Measurements from ENCODE around the gene CCDC86. TPM values are rescaled to one million over a fixed set of nuclear protein-coding genes. Genes with fewer than 3 reads are reported as not detected.
A peak's percentile ranks its signal among the peaks of the same experiment; 100 is the strongest.

CCDC86 gene
- total and polyA plus RNA-seq, 7 experiments from 2014 or later = 9.1 to 26.2 (median 12.4) TPM

DNA sequence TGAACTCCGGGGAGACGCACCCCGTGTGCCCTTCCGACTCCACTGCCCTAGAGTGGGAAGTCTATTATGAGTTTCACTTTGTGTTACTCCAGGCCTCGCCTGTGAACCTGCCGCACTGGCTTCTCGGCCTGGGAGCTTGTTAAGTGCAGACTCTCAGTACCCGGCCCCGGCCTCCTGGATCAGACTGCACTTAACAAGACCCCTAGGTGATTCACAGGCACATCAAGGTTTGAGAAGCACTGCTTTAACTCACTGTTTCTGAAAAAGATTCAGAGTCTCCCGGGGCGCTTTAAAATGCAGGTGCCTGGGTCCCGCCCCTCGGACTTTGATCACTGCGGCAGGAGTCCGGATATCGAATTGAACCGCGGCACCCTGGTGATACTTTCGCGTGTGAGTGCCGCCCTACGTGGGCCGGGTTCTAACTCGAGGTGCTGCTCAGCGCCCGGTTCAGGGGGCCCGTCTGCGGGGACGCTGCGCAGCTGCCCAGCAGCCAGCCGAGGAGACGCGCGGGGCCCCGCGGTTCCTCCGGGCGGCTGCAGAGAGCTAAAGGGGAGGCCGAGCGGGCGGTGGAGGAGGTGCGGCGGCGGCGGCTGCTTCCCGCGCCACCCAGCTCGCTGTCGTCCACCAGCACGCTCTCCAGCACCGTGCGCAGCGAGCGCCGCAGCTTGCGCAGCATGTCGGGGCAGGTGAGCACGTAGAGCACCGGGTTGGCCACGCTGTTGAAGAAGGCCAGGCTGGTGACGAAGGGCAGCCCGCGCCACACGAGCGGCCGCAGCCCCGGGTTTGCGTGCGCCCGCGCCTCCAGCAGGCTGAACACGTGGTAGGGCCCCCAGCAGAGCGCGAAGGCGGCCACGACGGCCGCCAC, 10.4 kb downstream of the CCDC86 start:
- H3K36me3 ChIP-seq (ENCODE audit: control insufficient read depth in 2 of 3, insufficient read depth in 3 of 3, low read length in 3 of 3) = peaks cover 6 to 55% (median 12%) of the 10 kb centered on the region in 3 experiments
- H3K9me3 Mint-ChIP-seq = no peaks in the 10 kb centered on the region
- no peak for DNase-seq
- no peak overlapping the region for H3K4me3 Mint-ChIP-seq
- peaks cover 0 to 2% (median 0%) of the 10 kb centered on the region in 5 donors for H3K27me3 Mint-ChIP-seq
- intact Hi-C loops (cut with micrococcal nuclease) = no loop called here
- H3K36me3 Mint-ChIP-seq = peaks cover 5 to 33% (median 18%) of the 10 kb centered on the region in 5 donors
- no peaks in the 10 kb centered on the region for H3K9me3 ChIP-seq (ENCODE audit: control insufficient read depth in 2 of 3, low read length in 3 of 3)
- no peaks in the 10 kb centered on the region for H3K27me3 ChIP-seq (ENCODE audit: control insufficient read depth in 2 of 2, insufficient read depth in 2 of 2, low read length in 2 of 2)
- H3K4me3 ChIP-seq (ENCODE audit: low read length) = no peak overlapping the region
- H3K4me1 Mint-ChIP-seq = peaks cover 0 to 7% (median 4%) of the 10 kb centered on the region in 7 donors
- H3K27ac ChIP-seq (ENCODE audit: low read depth, low read length) = no peak overlapping the region
- no peaks in the 10 kb centered on the region for H3K4me1 ChIP-seq (ENCODE audit: control insufficient read depth in 2 of 2, insufficient read depth in 2 of 2, low read length in 2 of 2)
- CTCF ChIA-PET = no interaction called here
- H3K27ac Mint-ChIP-seq = no peak overlapping the region
- POLR2A ChIA-PET = no interaction called here
- no peak for ATAC-seq

- peaks cover 0 to 2% (median 0%) of the 10 kb centered on the region in 5 donors for H3K27me3 Mint-ChIP-seq
- peaks cover 6 to 46% (median 12%) of the 10 kb centered on the region in 3 experiments for H3K36me3 ChIP-seq (ENCODE audit: control insufficient read depth in 2 of 3, insufficient read depth in 3 of 3, low read length in 3 of 3)
- no peak for DNase-seq
- intact Hi-C loops (cut with micrococcal nuclease) = no loop called here
- no peak for ATAC-seq
- H3K4me3 ChIP-seq (ENCODE audit: low read length) = no peak overlapping the region
- H3K9me3 ChIP-seq (ENCODE audit: control insufficient read depth in 2 of 3, low read length in 3 of 3) = no peaks in the 10 kb centered on the region
- peaks cover 5 to 33% (median 18%) of the 10 kb centered on the region in 5 donors for H3K36me3 Mint-ChIP-seq
- CTCF ChIA-PET = no interaction called here
- H3K27me3 ChIP-seq (ENCODE audit: control insufficient read depth in 2 of 2, insufficient read depth in 2 of 2, low read length in 2 of 2) = no peaks in the 10 kb centered on the region
- H3K4me1 ChIP-seq (ENCODE audit: control insufficient read depth in 2 of 2, insufficient read depth in 2 of 2, low read length in 2 of 2) = no peaks in the 10 kb centered on the region
- H3K27ac ChIP-seq (ENCODE audit: low read depth, low read length) = no peak overlapping the region
- POLR2A ChIA-PET = no interaction called here
- peak overlapping the region in 1 of 9 donors; percentile 38 for H3K27ac Mint-ChIP-seq
- no peak overlapping the region for H3K4me3 Mint-ChIP-seq
- peaks cover 1 to 11% (median 8%) of the 10 kb centered on the region in 7 donors for H3K4me1 Mint-ChIP-seq
- H3K9me3 Mint-ChIP-seq = no peaks in the 10 kb centered on the region
These were observed 11.4 kb downstream of the CCDC86 start for GRCh38 chr11:60852982-60853950.

DNA sequence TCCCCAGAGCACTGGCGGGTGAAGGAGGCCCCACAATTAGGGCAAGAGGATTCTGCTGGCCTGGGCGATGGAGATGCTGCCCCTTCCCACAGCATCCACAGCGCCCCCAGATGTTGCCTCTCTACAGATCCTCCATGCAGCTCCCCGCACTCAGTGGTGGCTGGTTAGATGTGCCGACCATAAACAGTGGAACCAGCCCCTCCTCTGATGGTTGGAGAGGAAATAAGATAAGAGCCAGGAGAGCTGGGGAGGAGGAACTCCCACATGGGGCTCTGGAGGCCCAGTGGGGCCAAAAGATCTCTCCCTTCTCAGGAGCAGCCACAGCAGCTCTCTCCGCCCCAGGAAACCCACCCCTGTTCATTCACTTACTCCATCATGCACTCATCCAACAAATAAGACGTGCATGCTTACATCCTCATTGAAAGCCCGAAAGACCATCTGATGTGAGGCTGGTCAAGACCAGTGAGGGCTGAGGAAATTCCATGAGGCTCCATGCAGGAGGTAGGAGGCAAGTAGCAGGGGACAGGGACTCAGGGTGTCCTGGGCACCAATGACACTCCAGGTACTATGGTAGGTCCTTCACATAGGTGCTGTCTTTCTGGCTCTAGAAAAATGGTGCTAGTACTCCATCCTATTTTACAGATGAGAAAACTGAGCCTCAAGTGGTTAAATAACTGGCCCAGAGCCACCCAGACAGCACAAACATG, 12.4 kb downstream of the CCDC86 start:
- H3K4me1 Mint-ChIP-seq = peaks cover 12 to 21% (median 18%) of the 10 kb centered on the region in 7 donors
- H3K27ac Mint-ChIP-seq = no peak overlapping the region
- H3K36me3 Mint-ChIP-seq = peaks cover 5 to 26% (median 18%) of the 10 kb centered on the region in 5 donors
- Histone ChIP-seq H3K4me3 (ENCODE audit: low read length) (no peak overlapping the region), H3K27me3 (ENCODE audit: control insufficient read depth in 2 of 2, insufficient read depth in 2 of 2, low read length in 2 of 2) (no peaks in the 10 kb centered on the region), H3K27ac (ENCODE audit: low read depth, low read length) (no peak overlapping the region), H3K9me3 (ENCODE audit: control insufficient read depth in 2 of 3, low read length in 3 of 3) (no peaks in the 10 kb centered on the region), H3K4me1 (ENCODE audit: control insufficient read depth in 2 of 2, insufficient read depth in 2 of 2, low read length in 2 of 2) (peaks cover 7% of the 10 kb centered on the region in 2 donors), H3K36me3 (ENCODE audit: control insufficient read depth in 2 of 3, insufficient read depth in 3 of 3, low read length in 3 of 3) (peaks cover 6 to 36% (median 11%) of the 10 kb centered on the region in 3 experiments)
- peaks cover 0 to 2% (median 0%) of the 10 kb centered on the region in 5 donors for H3K27me3 Mint-ChIP-seq
- H3K9me3 Mint-ChIP-seq = peaks cover 0 to 2% (median 0%) of the 10 kb centered on the region in 11 donors
- POLR2A ChIA-PET = no interaction called here
- CTCF ChIA-PET = no interaction called here
- no peak overlapping the region for H3K4me3 Mint-ChIP-seq
- DNase-seq = no peak
- intact Hi-C loops (cut with micrococcal nuclease) = no loop called here
- no peak for ATAC-seq

DNA sequence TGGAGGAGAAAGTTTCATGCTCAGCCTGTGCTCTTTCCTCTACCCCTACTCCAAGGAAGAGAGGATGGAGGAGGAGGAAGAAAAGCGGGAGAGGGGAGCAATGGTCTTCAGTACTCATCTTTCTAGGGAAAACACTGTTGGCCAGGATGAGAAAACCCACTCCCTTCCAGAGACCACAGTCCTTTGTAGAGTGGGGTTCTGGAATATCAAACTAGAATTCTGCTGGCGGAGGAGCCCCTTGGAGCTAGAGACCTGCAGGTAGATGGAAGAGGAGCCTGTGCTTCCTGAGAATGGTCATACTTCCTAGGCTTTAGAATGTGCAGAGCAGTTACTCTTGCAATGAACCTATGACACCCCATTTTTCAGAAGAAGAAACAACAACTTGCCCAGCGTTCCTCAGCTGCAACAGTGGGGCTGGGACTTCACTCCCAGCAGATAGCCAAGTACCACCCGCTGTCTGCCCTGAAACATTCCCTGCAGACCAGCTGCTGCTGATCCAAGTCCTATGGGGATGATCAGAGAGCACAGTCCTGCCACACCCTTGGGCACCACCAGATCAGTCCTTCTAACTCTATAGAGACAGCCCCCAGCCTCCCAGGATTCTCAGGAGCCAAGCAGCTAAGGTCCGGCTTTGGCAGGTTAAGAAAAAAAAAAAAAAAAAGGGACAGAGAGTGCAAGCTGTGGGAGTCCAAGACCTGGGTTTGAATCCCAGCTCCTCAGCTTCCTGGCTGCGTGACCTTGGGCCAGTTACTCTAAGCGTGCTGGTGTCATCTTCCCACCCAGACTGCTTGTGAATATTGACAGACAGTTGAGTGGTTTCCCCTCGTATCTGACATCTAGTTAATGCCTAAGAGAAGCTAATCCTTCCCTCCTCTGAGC, 13.2 kb downstream of the CCDC86 start:
- Histone ChIP-seq H3K9me3 (ENCODE audit: control insufficient read depth in 2 of 3, low read length in 3 of 3) (no peaks in the 10 kb centered on the region), H3K4me1 (ENCODE audit: control insufficient read depth in 2 of 2, insufficient read depth in 2 of 2, low read length in 2 of 2) (peaks cover 7% of the 10 kb centered on the region in 2 donors), H3K36me3 (ENCODE audit: control insufficient read depth in 2 of 3, insufficient read depth in 3 of 3, low read length in 3 of 3) (peaks cover 3 to 28% (median 6%) of the 10 kb centered on the region in 3 experiments), H3K4me3 (ENCODE audit: low read length) (no peak overlapping the region), H3K27ac (ENCODE audit: low read depth, low read length) (no peak overlapping the region), H3K27me3 (ENCODE audit: control insufficient read depth in 2 of 2, insufficient read depth in 2 of 2, low read length in 2 of 2) (no peaks in the 10 kb centered on the region)
- peaks cover 0 to 2% (median 0%) of the 10 kb centered on the region in 11 donors for H3K9me3 Mint-ChIP-seq
- peaks cover 0 to 2% (median 0%) of the 10 kb centered on the region in 5 donors for H3K27me3 Mint-ChIP-seq
- POLR2A ChIA-PET = no interaction called here
- peaks cover 13 to 22% (median 19%) of the 10 kb centered on the region in 7 donors for H3K4me1 Mint-ChIP-seq
- ATAC-seq (no peak), DNase-seq (no peak)
- H3K27ac Mint-ChIP-seq = peak overlapping the region in 2 of 9 donors; percentile 21 to 62
- CTCF ChIA-PET = interaction anchor here (1.4 kb wide), 1 partner anchor 44 kb away, joined by 5 read pairs; no protein-coding TSS in a partner anchor
- intact Hi-C loops (cut with micrococcal nuclease) = no loop called here
- H3K36me3 Mint-ChIP-seq = peaks cover 4 to 20% (median 18%) of the 10 kb centered on the region in 5 donors
- no peak overlapping the region for H3K4me3 Mint-ChIP-seq

DNA sequence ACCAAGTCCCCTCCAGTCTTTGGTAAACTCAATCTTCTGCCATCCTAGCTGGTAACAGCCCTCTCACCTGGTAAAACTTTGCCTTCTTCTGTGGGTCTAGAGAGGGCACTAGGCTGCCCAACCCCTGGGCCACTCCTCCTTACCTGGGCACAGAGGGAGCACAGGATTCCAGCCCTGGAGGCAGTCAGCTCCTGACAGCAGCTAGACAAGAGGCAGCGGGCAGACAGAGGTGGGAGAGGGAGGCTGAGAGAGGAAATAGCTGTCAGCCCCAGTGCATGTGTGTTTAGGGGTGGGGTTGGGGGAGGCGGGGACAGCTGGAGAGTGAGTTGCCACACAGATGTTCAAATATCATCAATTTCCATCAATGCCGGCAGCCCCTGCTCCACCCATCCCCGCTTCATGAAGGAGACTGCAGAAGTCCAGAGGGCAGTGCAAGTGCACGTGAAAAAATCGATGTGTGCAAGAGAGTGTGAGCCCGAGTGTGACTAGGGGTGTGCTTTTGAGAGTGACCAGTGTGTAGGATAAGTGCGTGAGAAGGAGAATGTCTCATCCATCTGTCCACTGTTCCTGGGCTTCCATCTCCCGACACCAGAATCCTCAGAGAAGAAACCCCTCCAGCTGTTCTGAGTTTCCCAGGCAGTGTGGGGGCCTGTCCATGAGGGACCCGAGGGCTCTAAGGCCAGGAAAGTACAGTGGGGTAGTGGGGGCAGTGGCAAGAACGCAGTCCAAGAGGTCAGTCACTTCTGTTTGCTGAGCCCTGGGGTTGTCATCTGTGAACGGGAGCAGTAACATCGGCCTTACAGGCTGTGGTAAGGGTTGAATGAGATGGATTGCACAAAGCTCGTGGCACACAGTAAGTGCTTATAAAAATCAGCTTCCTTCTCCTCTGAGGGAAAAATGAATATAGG, 14.1 kb downstream of the CCDC86 start, which contains the start of gene PTGDR2:
Gene PTGDR2, minus strand, starts transcription at position 225 of the 908 bp plus-strand sequence. CDS start 2,228 bp downstream, outside the sequence.
- no peak within 1 kb of the TSS for H3K4me3 Mint-ChIP-seq
- peaks cover under 1 to 15% (median 13%) of the 10 kb centered on the region in 5 donors for H3K36me3 Mint-ChIP-seq
- H3K36me3 ChIP-seq (ENCODE audit: control insufficient read depth in 2 of 3, insufficient read depth in 3 of 3, low read length in 3 of 3) = peaks cover 0 to 19% (median 6%) of the 10 kb centered on the region in 3 experiments
- intact Hi-C loops (cut with micrococcal nuclease) = no loop called here
- POLR2A ChIA-PET = no interaction called here
- H3K4me3 ChIP-seq (ENCODE audit: low read length) = no peak within 1 kb of the TSS
- peaks cover 7% of the 10 kb centered on the region in 2 donors for H3K4me1 ChIP-seq (ENCODE audit: control insufficient read depth in 2 of 2, insufficient read depth in 2 of 2, low read length in 2 of 2)
- peaks cover 0 to 2% (median 0%) of the 10 kb centered on the region in 5 donors for H3K27me3 Mint-ChIP-seq
- DNase-seq (no peak), ATAC-seq (peak; percentile 25)
- H3K4me1 Mint-ChIP-seq = peaks cover 13 to 22% (median 19%) of the 10 kb centered on the region in 7 donors
- CTCF ChIA-PET = interaction anchor here (1.4 kb wide), 1 partner anchor 44 kb away, joined by 5 read pairs; no protein-coding TSS in a partner anchor
- H3K9me3 ChIP-seq (ENCODE audit: control insufficient read depth in 2 of 3, low read length in 3 of 3) = no peaks in the 10 kb centered on the region
- H3K27ac Mint-ChIP-seq = peak within 1 kb of the TSS in 2 of 9 donors; percentile 21 to 62
- H3K27me3 ChIP-seq (ENCODE audit: control insufficient read depth in 2 of 2, insufficient read depth in 2 of 2, low read length in 2 of 2) = no peaks in the 10 kb centered on the region
- H3K27ac ChIP-seq (ENCODE audit: low read depth, low read length) = no peak within 1 kb of the TSS
- peaks cover 0 to 2% (median 0%) of the 10 kb centered on the region in 11 donors for H3K9me3 Mint-ChIP-seq

All from naive thymus-derived CD4-positive, alpha-beta T cell (primary cell).